GM18868 (cell line): ENCODE results near the gene TTLL8.
"Not testable (repeated sequence)": the region's sequence is repeated elsewhere in the genome, so short reads cannot be mapped to it uniquely, and the experiment has no call there.

Experiments used
- ATAC-seq: cut with Tn5 transposase; IDR thresholded peaks from one replicate; pipeline ENCODE4 v1.9.1; 2021; ENCODE audit warnings: mild to moderate bottlenecking, moderate library complexity; ENCODE audit not compliant: unreplicated experiment

The TTLL8 gene

GRCh38 chr22:50058061-50058905 is at the start of gene TTLL8:
Gene TTLL8, minus strand, starts transcription at chr22:50058298.
- ATAC-seq = no peak

- ATAC-seq = no peak
Measured at GRCh38 chr22:50107529-50107928, 49.4 kb upstream of the TTLL8 start.

- ATAC-seq = no peak
Measured at GRCh38 chr22:50105208-50106100, 47.4 kb upstream of the TTLL8 start.

GRCh38 chr22:50104141-50104544 is 46.0 kb upstream of the TTLL8 start:
- ATAC-seq = no peak

GRCh38 chr22:50102946-50103345 is 44.8 kb upstream of the TTLL8 start:
- ATAC-seq = no peak

GRCh38 chr22:50101870-50102565 is 43.9 kb upstream of the TTLL8 start:
- ATAC-seq = no peak

- no peak for ATAC-seq
Measured at GRCh38 chr22:50098052-50098451, 40.0 kb upstream of the TTLL8 start.

GRCh38 chr22:50092342-50092741 is 34.2 kb upstream of the TTLL8 start:
- ATAC-seq = no peak

- no peak for ATAC-seq
Measured at GRCh38 chr22:50091092-50091768, 33.1 kb upstream of the TTLL8 start.

GRCh38 chr22:50090412-50090714 is 32.3 kb upstream of the TTLL8 start:
- no peak for ATAC-seq

- no peak for ATAC-seq
Measured at GRCh38 chr22:50089682-50090411, 31.7 kb upstream of the TTLL8 start, which contains the start of gene MOV10L1. Gene MOV10L1, plus strand, starts transcription at chr22:50090006. Its CDS starts 83 bp downstream, at chr22:50090089.

- no peak for ATAC-seq
Measured at GRCh38 chr22:50089231-50089630, 31.1 kb upstream of the TTLL8 start.

GRCh38 chr22:50088096-50088495 is 30.0 kb upstream of the TTLL8 start:
- no peak for ATAC-seq

GRCh38 chr22:50087646-50088045 is 29.5 kb upstream of the TTLL8 start:
- no peak for ATAC-seq

GRCh38 chr22:50086975-50087374 is 28.9 kb upstream of the TTLL8 start:
- ATAC-seq = not testable (repeated sequence)

- ATAC-seq = no peak
Measured at GRCh38 chr22:50086526-50086925, 28.4 kb upstream of the TTLL8 start.

- ATAC-seq = no peak
Measured at GRCh38 chr22:50085211-50085972, 27.3 kb upstream of the TTLL8 start, which contains the start of gene MLC1. Gene MLC1, minus strand, starts transcription at chr22:50085426. Its CDS starts 524 bp downstream, at chr22:50084902.

GRCh38 chr22:50084614-50085021 is 26.5 kb upstream of the TTLL8 start:
- no peak for ATAC-seq

- no peak for ATAC-seq
Measured at GRCh38 chr22:50084080-50084477, 26.0 kb upstream of the TTLL8 start.
